Measurements from ENCODE around the gene RAD51B. TPM values are rescaled to one million over a fixed set of nuclear protein-coding genes. Genes with fewer than 3 reads are reported as not detected.

The RAD51B gene
- total RNA-seq, 1 experiment from 2014 or later, result 16.7 TPM

- WGBS (ENCODE audit: extremely low coverage, insufficient read length, low lambda C conversion rate), result no CpG with 5 or more reads among the region's 7 CpGs
- H3K56ac ChIP-seq (ENCODE audit: insufficient read length, low read depth, low read length), result no peak overlapping the region
- H2BK120ac ChIP-seq (ENCODE audit: low read depth, low read length, poor library complexity, severe bottlenecking), result no peak overlapping the region
- H3T11ph ChIP-seq (ENCODE audit: low read length), result no peak overlapping the region
- H3K14ac ChIP-seq (ENCODE audit: insufficient read depth, low read length), result no peak overlapping the region
- H3K4me1 ChIP-seq (ENCODE audit: insufficient read depth, low read length), result peaks cover 2% of the 10 kb centered on the region
- H3K27me3 Mint-ChIP-seq (ENCODE audit: low read depth), result no peaks in the 10 kb centered on the region
- H3K27ac Mint-ChIP-seq, result no peak overlapping the region
- no peak overlapping the region for H3K23ac ChIP-seq (ENCODE audit: insufficient read length, low read depth, low read length)
- H4K5ac ChIP-seq (ENCODE audit: insufficient read length, low read depth, low read length), result no peak overlapping the region
- no peaks in the 10 kb centered on the region for H3K79me2 ChIP-seq (ENCODE audit: insufficient read depth, low read length)
- no peaks in the 10 kb centered on the region for H3K36me3 Mint-ChIP-seq (ENCODE audit: insufficient read depth in 1 of 3, low read depth in 3 of 3)
- no peak for DNase-seq
- no peak overlapping the region for H2BK20ac ChIP-seq (ENCODE audit: low read depth, low read length, poor library complexity, severe bottlenecking)
- H3K4me2 ChIP-seq (ENCODE audit: insufficient read depth, insufficient read length, low read length), result no peak overlapping the region
- H3K23me2 ChIP-seq (ENCODE audit: insufficient read length, low read depth, low read length, poor library complexity, severe bottlenecking), result no peaks in the 10 kb centered on the region
- no peaks in the 10 kb centered on the region for H3K79me1 ChIP-seq (ENCODE audit: insufficient read depth, low read depth, low read length, poor library complexity, severe bottlenecking)
- H3K4ac ChIP-seq (ENCODE audit: low read depth, low read length), result no peak overlapping the region
- no peak overlapping the region for H2AFZ ChIP-seq (ENCODE audit: low read length)
- no peak for TF ChIP-seq CTCF (conservative IDR thresholded peaks at IDR 0.05)
- H3K4me1 Mint-ChIP-seq, result peaks cover 37 to 40% of the 10 kb centered on the region in 2 experiments
- H4K91ac ChIP-seq (ENCODE audit: insufficient read length, low read depth, low read length), result no peak overlapping the region
- H3K27me3 ChIP-seq (ENCODE audit: insufficient read depth, low read length), result no peaks in the 10 kb centered on the region
- no peak overlapping the region for H2BK12ac ChIP-seq (ENCODE audit: insufficient read length, low read depth, low read length)
- H4K20me1 ChIP-seq (ENCODE audit: control insufficient read depth, insufficient read depth, insufficient read length), result no peaks in the 10 kb centered on the region
- H3K9ac ChIP-seq (ENCODE audit: extremely low read depth, insufficient read length, low read length), result no peak overlapping the region
- no peak overlapping the region for H4K8ac ChIP-seq (replicated peaks; ENCODE audit: insufficient read length, low read depth, low read length)
- H3K18ac ChIP-seq (ENCODE audit: insufficient read length, low read depth, low read length), result no peak overlapping the region
- H3K9me3 Mint-ChIP-seq, result no peaks in the 10 kb centered on the region
- no peak overlapping the region for H3K27ac ChIP-seq (ENCODE audit: insufficient read length, low read depth, low read length)
- no peak overlapping the region for H2BK15ac ChIP-seq (ENCODE audit: low read depth, low read length)
- no peak overlapping the region for H2AK5ac ChIP-seq (ENCODE audit: insufficient read length, low read length)
- H2BK5ac ChIP-seq (ENCODE audit: insufficient read length, low read length), result no peak overlapping the region
- no peak overlapping the region for H3K4me3 Mint-ChIP-seq
- H3K9me3 ChIP-seq (ENCODE audit: control insufficient read depth, low read depth, low read length), result no peaks in the 10 kb centered on the region
Observed at GRCh38 chr14:68446243-68447040, 626.9 kb downstream of the RAD51B start.
